GM21526 (cell line): Measurements from ENCODE around the gene DGKB.

ENCODE experiments used
- ATAC-seq: cut with Tn5 transposase; IDR thresholded peaks from one replicate; pipeline ENCODE4 v1.9.1; 2021; ENCODE audit warnings: moderate library complexity; ENCODE audit not compliant: unreplicated experiment, low FRiP score

The DGKB gene

GRCh38 chr7:14606101-14606500 lies 296.4 kb downstream of the DGKB start:
- no peak for ATAC-seq

GRCh38 chr7:14604606-14605005 lies 297.9 kb downstream of the DGKB start:
- ATAC-seq: no peak

- ATAC-seq: no peak
These were observed 299.7 kb downstream of the DGKB start for GRCh38 chr7:14602851-14603250.

DNA sequence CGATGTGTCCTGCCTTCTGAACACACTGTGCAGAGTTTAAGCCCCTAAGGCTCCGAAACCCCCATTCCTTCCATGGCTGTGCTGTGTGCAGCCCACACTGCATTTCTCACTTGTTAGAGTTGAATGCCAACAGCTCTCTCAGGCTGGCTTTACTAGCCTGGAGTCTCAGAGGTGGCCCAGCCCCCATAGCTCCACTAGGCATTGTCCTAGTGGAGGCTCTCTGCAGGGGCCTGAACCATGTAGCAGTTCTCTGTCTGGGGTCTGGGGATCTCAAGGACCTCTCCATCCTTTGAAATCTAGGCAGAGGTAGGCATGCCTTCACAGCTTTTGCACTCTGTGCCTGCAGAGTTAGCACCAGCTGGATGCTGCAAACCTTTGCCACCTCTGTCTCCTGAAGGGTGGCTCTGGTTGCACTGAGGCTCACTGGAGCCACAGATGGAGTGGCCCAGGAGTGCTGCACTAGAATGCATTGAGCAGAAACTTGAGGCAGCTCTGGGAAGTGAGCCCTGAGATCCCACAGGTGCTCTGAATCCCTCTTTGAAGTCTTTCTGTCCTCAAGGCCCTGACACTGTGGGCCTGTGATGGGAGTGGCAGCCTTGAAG lies 301.7 kb downstream of the DGKB start:
- no peak for ATAC-seq

- ATAC-seq: no peak
These were observed 303.6 kb downstream of the DGKB start for GRCh38 chr7:14598978-14599377.

DNA sequence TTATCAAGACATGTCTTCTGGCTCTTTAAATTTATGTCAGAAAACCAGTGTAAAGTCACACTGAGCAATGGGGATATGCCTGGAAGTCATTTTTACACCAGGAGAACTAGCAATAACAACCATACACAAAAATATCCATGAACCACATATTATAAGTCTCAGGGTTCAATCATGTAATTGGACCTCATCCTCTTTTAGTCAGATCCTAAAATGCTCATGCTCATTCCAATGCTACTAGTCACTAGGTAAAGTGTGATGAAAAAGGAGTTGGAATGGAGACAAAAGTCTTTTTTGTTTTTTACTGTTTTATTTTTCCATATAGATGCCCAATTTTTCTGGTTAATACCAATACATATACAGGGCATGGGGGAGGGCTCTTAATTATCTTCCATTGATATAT lies 306.1 kb downstream of the DGKB start:
- no peak for ATAC-seq

DNA sequence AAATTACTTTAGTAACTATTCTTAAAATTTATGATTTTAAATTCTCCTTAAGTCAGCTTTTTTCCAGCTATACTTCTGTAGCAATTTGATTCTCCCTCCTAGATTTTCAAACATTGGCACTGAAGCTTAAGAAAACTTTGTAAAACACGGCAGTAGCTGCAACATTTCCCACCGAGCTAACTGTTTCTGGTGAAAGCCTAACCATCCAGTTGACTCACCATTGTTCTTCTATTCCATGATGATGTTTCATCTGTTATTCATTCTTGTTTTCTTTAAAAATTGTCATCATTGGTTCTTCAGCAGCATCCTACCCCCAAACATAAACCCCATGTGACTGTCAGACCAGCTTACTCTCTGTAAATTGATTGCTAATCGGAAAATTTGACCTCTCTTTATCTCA lies 312.3 kb downstream of the DGKB start:
- no peak for ATAC-seq

GRCh38 chr7:14585232-14585631 lies 317.3 kb downstream of the DGKB start:
- ATAC-seq: no peak

DNA sequence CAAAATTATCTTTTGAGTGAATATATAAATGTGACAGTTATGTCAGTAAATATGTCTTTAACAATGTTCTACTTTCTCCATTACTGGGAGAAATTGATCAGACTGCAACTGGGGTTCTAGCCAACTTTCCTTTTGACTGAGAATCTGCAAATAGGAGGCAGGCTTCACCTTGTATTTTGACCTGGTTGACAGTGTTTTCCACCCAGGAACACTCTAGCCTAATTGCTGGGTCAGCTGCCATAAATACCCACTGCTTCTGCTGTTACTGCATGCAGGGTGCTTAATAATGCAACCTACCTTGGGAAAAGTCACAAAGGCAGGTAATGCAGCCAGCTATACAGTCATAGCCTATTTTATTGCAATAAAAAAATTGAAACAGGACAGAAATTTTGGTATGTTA lies 319.0 kb downstream of the DGKB start:
- no peak for ATAC-seq

GRCh38 chr7:14582010-14582409 lies 320.5 kb downstream of the DGKB start:
- no peak for ATAC-seq

DNA sequence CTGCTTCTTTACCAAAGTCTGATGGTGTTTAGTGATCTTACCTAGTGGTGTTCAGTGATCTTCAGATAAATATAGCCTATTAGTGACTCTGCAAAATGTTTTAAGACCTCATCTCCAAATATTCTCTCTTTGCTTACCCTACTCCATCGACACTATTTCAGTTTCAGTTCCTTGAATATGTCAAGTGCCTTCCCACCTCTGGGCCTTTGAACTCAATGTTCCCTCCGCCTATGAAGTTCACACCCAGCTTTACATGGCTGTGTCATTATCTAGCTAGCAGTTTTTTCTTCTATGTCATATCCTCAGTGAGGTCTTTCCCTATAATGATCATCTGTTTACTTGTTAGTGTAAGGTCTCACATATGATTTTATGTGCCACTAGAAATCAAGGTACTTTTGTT lies 322.6 kb downstream of the DGKB start:
- ATAC-seq: no peak

GRCh38 chr7:14576578-14576977 lies 326.0 kb downstream of the DGKB start:
- no peak for ATAC-seq

GRCh38 chr7:14570750-14571607 lies 331.6 kb downstream of the DGKB start:
- no peak for ATAC-seq

DNA sequence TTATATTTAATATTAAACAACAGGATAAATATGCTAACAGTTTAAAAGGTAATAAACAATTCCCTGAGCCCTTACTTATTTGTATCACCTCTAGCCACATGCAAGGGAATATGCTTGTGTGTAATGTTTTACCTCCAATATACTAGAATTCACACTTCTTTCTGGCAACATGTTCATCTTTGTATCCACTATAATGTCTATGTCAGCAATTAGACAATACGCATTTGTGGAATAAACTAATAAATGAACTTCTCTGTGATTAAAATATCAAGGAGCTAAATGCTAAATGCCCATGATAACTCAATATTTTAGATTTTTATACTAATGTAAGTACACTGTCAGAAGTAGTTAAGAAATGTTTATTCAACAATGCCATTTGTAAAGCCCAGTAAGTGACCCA lies 350.5 kb downstream of the DGKB start:
- no peak for ATAC-seq

GRCh38 chr7:14551310-14551709 lies 351.2 kb downstream of the DGKB start:
- ATAC-seq: no peak

- no peak for ATAC-seq
These were observed 359.9 kb downstream of the DGKB start for GRCh38 chr7:14542624-14543023.

GRCh38 chr7:14521183-14521582 lies 381.4 kb downstream of the DGKB start:
- no peak for ATAC-seq

GRCh38 chr7:14510268-14510667 lies 392.3 kb downstream of the DGKB start:
- ATAC-seq: no peak

DNA sequence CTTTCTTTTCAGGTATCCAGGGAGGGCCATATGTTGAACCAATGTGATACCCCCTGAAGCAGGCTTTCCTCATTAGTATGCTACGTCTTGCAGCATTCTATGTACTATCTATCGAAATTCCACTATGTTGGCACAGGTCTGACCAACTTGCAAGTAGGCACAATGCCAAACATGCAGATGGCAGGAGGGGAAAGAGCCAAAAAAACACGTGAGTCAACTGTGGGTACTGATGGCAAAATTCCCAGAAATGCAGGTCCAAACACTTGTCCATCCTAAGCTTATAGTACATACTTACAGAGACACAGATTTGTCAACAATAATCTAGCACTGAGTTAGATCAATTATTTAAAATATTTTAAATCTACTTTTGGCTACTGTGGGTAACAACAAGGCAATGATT lies 394.9 kb downstream of the DGKB start:
- ATAC-seq: no peak

DNA sequence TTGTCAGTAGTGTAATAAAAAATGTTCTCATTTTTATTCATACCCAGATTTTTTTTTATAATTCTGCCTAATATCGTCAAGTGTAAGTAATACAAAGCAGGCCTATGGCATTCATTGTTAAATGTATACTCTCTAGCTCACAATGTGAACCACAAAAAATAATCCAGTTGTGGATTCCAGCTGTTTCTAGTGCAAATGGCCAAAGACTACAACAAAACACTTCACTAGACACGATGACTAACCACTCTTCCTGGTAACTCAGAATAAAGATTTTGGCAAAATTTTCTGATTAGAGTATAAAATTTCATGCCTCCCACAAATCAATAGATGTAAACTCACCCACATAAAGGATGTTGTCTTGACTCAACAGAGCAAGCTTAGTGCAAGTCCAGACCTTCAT lies 396.6 kb downstream of the DGKB start:
- ATAC-seq: no peak

DNA sequence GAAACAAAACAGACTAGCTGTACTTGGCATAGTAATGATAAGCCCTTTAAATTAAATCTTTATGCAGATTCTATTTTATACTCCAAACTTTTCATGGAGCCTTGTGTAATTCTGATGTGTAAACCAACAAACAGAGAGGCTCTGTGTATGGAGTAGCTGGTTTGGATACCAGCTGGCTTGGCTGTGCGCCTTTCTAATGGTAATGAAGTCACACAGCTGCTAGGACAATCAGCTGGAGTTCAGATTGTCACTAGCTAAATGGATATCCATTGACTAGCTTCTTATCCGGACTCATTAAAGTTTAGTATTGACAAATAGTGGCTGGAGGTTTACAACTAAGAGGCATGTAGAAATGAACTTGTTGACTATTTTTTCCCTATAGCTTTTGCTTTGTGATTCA lies 398.4 kb downstream of the DGKB start:
- ATAC-seq: no peak

- ATAC-seq: no peak
These were observed 398.9 kb downstream of the DGKB start for GRCh38 chr7:14503623-14504022.
